Measurements from ENCODE around the gene STRN. TPM values are rescaled to one million over a fixed set of nuclear protein-coding genes. Genes with fewer than 3 reads are reported as not detected.

STRN gene
- total RNA-seq, 4 donors from 2014 or later = 23.6 to 30.6 (median 25.3) TPM

GRCh38 chr2:36861896-36862295 lies 104.4 kb downstream of the STRN start:
- TF ChIP-seq EP300 (IDR thresholded peaks at IDR 0.05; ENCODE audit: low read depth) (no peak), CTCF (IDR thresholded peaks at IDR 0.05) (no peak), POLR2AphosphoS5 (IDR thresholded peaks at IDR 0.05) (no peak), POLR2A (IDR thresholded peaks at IDR 0.05) (no peak)
- no peak for DNase-seq
- peaks cover 0 to 22% (median 9%) of the 10 kb centered on the region in 4 donors for H3K36me3 ChIP-seq
- in situ Hi-C loops (cut with MboI; ENCODE audit: low pct_ligation_motif_present in 1 of 4, low pct_unique_long_range_greater_than_20kb in 1 of 4, low sequenced_read_pairs in 3 of 4) = no loop called here
- H3K4me3 ChIP-seq = no peak overlapping the region
- peaks cover 0 to 22% (median 8%) of the 10 kb centered on the region in 4 donors for H3K4me1 ChIP-seq
- no peaks in the 10 kb centered on the region for H3K9me3 ChIP-seq
- intact Hi-C loops (cut with DNase I; ENCODE audit: low total_unique reads) = no loop called here
- H3K27ac ChIP-seq = no peak overlapping the region
- WGBS, 2 donors (ENCODE audit: low coverage in 1 of 2) = 100% methylated on average over 2 of the region's 2 CpGs
- no peaks in the 10 kb centered on the region for H3K27me3 ChIP-seq

- Histone ChIP-seq H3K36me3 (peaks cover 0 to 40% (median 11%) of the 10 kb centered on the region in 4 donors), H3K4me3 (no peak overlapping the region), H3K9me3 (no peaks in the 10 kb centered on the region), H3K27ac (peak overlapping the region in 3 of 4 donors; percentile 55 to 80 (median 70)), H3K27me3 (no peaks in the 10 kb centered on the region), H3K4me1 (peaks cover 0 to 22% (median 8%) of the 10 kb centered on the region in 4 donors)
- TF ChIP-seq POLR2A (IDR thresholded peaks at IDR 0.05) (no peak), POLR2AphosphoS5 (IDR thresholded peaks at IDR 0.05) (no peak), EP300 (IDR thresholded peaks at IDR 0.05; ENCODE audit: low read depth) (no peak), CTCF (IDR thresholded peaks at IDR 0.05) (no peak)
- intact Hi-C loops (cut with DNase I; ENCODE audit: low total_unique reads) = no loop called here
- no peak for DNase-seq
- in situ Hi-C loops (cut with MboI; ENCODE audit: low pct_ligation_motif_present in 1 of 4, low pct_unique_long_range_greater_than_20kb in 1 of 4, low sequenced_read_pairs in 3 of 4) = no loop called here
- WGBS, 2 donors (ENCODE audit: low coverage in 1 of 2) = 33 to 72% methylated on average over 1 of the region's 1 CpG
These were observed 107.0 kb downstream of the STRN start for GRCh38 chr2:36859366-36859792.

- in situ Hi-C loops (cut with MboI; ENCODE audit: low pct_ligation_motif_present in 1 of 4, low pct_unique_long_range_greater_than_20kb in 1 of 4, low sequenced_read_pairs in 3 of 4) (no loop called here), intact Hi-C loops (cut with DNase I; ENCODE audit: low total_unique reads) (no loop called here)
- no peak for DNase-seq
- H3K27ac ChIP-seq = peak overlapping the region in 3 of 4 donors; percentile 55 to 80 (median 70)
- peaks cover 0 to 22% (median 8%) of the 10 kb centered on the region in 4 donors for H3K4me1 ChIP-seq
- H3K9me3 ChIP-seq = no peaks in the 10 kb centered on the region
- H3K36me3 ChIP-seq = peaks cover 0 to 40% (median 13%) of the 10 kb centered on the region in 4 donors
- H3K4me3 ChIP-seq = no peak overlapping the region
- no peaks in the 10 kb centered on the region for H3K27me3 ChIP-seq
- TF ChIP-seq CTCF (IDR thresholded peaks at IDR 0.05) = no peak
- no peak for TF ChIP-seq POLR2AphosphoS5 (IDR thresholded peaks at IDR 0.05)
- no peak for TF ChIP-seq EP300 (IDR thresholded peaks at IDR 0.05; ENCODE audit: low read depth)
- no peak for TF ChIP-seq POLR2A (IDR thresholded peaks at IDR 0.05)
These were observed 107.6 kb downstream of the STRN start for GRCh38 chr2:36858551-36859365.

- WGBS, 2 donors (ENCODE audit: low coverage in 1 of 2) = 33 to 70% methylated on average over 5 of the region's 5 CpGs
- Histone ChIP-seq H3K27ac (peak overlapping the region in 2 of 4 donors; percentile 70 to 80), H3K4me3 (no peak overlapping the region), H3K4me1 (peaks cover 0 to 22% (median 8%) of the 10 kb centered on the region in 4 donors), H3K27me3 (no peaks in the 10 kb centered on the region), H3K9me3 (no peaks in the 10 kb centered on the region), H3K36me3 (peaks cover 0 to 40% (median 14%) of the 10 kb centered on the region in 4 donors)
- no peak for TF ChIP-seq POLR2A (IDR thresholded peaks at IDR 0.05)
- no peak for TF ChIP-seq POLR2AphosphoS5 (IDR thresholded peaks at IDR 0.05)
- peak in 2 of 5 experiments; percentile 7 to 14 for TF ChIP-seq CTCF (IDR thresholded peaks at IDR 0.05)
- no peak for TF ChIP-seq EP300 (IDR thresholded peaks at IDR 0.05; ENCODE audit: low read depth)
- peak; percentile 16 for DNase-seq
- intact Hi-C loops (cut with DNase I; ENCODE audit: low total_unique reads) (no loop called here), in situ Hi-C loops (cut with MboI; ENCODE audit: low pct_ligation_motif_present in 1 of 4, low pct_unique_long_range_greater_than_20kb in 1 of 4, low sequenced_read_pairs in 3 of 4) (no loop called here)
These were observed 108.6 kb downstream of the STRN start for GRCh38 chr2:36857713-36858112.
